ENCODE results near the gene ELP6.

Gene ELP6, protein sequence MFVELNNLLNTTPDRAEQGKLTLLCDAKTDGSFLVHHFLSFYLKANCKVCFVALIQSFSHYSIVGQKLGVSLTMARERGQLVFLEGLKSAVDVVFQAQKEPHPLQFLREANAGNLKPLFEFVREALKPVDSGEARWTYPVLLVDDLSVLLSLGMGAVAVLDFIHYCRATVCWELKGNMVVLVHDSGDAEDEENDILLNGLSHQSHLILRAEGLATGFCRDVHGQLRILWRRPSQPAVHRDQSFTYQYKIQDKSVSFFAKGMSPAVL

DNA sequence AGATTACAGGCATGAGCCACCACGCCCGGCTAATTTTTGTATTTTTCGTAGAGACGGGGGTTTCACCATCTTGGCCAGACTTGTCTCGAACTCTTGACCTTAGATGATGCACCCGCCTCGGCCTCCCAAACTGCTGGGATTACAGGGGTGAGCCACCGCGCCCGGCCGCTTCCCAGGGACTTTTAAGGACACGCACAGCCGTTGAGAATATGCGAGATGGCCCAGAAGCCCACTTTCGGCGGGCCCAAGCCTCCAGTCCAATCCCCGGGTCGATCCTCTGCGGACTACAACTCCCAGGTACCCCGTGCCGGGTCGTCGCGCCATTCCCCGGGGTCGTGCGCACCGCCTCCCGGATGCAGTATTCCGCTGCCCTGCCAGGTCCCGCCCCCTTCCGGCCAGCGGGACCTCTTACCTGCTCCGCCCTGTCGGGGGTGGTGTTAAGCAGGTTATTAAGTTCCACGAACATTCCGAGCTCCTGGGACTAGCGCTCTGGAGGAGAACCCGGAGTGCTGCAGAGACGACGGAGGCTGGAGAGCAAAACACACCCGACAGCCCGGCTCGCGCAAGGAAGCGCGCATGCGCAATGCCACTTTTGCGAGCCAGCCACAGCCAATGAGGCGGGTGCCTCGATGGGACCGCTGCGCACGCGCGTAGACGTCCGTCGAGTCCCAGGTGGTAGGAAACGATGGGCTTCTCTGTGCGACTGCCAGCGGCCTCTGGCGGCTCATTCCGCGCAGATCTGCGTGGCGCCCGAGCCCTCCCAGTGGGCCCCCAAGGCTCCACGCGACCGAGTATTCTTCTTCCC lies at the start of gene ELP6:
Gene ELP6, minus strand, starts transcription at position 588 of the 805 bp plus-strand sequence. Its CDS starts 122 bp downstream, at position 466.
- peak; percentile 91 to 92 for DNase-seq (ENCODE audit: low read depth in 2 of 2)

DNA sequence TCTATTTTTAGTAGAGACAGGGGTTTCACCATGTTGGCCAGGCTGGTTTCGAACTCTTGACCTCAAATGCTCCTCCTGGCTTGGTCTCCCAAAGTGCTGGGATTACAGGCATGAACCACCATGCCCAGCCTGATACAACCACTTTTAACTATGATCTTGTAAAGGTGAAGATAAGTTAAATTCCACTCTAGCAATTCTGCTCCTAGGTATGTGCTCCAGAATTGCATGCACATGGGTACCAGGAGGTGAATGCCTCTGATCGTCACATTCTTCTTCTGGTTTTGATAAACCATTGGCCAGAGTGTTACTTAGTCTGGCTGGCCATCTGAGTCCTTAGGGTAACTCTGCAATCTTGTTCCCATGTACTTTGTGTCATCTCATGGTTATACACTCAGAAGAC lies 42.8 kb upstream of the ELP6 start:
- no peak for DNase-seq (ENCODE audit: low read depth in 2 of 2)

DNA sequence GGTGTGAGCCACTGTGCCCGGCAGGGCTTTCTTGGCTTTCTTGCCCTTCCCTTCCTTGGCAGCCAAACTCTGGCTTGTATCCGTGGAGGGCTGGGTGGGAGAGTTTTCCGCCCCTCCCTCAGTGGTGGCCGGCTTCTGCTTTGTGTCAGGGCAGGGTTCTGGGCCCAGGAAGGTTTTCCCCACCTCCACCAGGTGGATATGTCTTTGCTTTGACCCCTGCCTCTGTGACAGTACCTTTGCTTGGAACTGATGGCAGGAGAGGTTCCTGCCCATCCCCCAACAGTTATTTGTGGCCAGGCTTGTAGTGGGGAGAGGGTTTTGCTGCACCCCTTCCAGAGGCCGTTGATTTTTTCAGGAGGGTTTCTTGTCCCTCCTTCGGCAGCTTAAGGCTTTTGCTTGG lies 40.8 kb upstream of the ELP6 start:
- no peak for DNase-seq (ENCODE audit: low read depth in 2 of 2)

DNA sequence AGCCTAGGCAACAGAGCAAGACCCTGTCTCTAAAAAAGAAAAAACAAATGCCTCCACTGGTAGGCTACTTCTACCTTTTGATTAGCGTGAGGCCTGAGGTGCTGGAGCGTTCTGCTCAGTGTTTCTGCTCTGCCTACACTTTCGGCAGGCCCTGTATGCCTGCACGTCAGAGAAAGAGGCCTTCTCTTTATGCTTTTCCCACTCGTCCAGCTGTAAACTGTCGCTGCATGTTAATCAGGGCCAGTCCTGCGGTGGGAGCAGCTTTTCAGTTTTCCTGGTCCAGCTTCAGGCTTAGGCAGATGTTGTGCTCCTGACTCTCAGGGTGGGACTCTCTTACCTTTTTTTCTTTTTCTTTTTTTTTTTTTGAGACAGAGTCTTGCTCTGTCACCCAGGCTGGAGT lies 39.9 kb upstream of the ELP6 start:
- DNase-seq (ENCODE audit: low read depth in 2 of 2): no peak

DNA sequence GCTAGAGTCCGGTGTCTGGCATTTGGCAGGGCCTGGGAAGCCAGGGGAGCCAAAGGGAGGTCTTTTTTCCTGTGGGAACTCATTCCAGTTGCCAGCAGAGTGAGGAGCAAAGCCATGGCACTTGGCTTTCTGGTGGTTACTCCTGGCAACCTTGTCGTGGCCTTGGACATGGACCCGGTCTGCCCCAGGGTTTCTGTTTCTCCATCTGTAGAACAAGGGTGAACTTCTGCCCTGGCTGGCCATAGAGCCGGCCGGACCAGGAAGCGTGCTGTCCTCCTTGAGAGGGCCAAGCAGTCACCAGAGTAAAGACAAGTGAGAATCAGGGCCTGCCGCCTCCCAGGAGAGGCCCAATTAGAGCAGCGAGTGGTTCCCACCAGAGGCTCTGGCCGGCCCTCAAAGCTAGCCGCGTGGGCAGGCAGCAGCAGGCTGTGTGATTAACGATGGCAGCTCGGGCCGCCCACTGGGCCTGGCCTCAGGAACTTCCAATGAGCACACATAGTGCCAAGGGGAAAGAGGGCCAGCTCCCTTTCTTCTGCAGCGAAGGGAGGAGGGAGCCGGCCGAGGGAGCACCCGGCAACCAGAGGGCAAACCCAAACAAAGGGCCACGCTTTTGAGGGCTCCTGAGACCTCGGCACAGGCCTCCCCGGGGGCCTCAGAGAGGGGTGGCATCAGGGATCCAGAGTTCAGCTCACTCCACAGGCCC lies 29.1 kb upstream of the ELP6 start:
- DNase-seq (ENCODE audit: low read depth in 2 of 2): no peak

DNA sequence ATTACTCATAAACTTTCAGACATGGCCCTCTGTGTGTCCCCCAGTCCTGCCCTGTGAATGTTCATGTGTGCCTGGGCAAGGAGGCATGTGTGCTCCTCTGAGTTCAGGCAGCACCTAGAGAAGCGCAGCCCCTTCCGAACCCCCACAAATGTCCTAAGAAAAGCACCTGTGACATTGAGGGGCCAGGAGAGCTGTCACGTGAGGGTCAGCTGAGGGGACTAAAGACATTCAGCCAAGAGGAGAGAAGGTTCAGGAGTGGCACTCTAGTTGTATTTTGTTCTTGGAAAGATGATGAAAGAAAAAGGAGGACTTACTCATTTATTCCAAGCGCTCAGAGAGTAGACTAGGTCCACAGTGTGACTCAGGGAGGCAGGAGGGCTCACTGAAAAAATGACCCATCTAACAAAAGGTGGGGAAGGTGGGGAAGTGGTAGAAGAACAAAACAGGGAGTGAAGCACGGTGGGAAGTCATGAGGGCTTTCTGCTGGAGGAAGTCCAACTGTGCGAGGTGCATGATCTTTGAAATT lies 28.1 kb upstream of the ELP6 start:
- no peak for DNase-seq (ENCODE audit: low read depth in 2 of 2)

DNA sequence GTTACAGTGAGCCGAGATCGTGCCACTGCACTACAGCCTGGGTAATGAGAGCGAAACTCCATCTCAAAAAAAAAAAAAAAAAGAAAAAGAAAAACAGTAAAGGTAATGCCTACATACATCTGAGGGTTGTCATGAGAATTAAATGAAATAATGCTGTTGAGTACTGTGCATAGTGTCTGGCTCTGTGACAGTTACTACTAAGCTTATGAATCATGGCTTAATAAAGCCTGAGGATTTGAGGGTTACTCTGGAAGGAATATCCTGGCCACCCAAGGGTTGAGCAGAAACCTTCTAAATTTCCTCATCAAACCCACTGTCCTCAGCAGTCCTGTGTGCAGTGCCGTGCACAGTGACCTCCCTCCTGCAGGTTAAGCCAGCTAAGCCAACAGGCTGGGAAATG lies 26.8 kb upstream of the ELP6 start:
- no peak for DNase-seq (ENCODE audit: low read depth in 2 of 2)

DNA sequence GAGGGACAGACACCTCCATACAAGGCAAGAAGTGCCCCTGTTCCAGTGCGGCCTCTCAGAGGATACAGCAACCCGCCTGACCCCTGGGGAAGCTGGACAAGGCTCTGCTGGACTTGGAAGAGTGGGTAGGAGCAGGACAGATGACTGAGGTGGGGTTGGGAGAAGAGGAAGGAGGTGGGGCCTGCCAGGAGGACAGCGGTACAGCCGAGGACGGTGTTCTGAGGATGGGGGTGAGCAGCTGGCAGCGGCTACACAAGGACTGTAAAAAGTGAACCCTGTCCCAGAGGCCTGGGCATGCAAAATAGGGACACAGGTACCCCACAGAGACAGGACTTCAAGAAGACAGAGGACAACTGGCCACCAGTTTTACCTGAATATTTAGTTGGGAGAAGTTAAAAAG lies 23.5 kb upstream of the ELP6 start:
- no peak for DNase-seq (ENCODE audit: low read depth in 2 of 2)

DNA sequence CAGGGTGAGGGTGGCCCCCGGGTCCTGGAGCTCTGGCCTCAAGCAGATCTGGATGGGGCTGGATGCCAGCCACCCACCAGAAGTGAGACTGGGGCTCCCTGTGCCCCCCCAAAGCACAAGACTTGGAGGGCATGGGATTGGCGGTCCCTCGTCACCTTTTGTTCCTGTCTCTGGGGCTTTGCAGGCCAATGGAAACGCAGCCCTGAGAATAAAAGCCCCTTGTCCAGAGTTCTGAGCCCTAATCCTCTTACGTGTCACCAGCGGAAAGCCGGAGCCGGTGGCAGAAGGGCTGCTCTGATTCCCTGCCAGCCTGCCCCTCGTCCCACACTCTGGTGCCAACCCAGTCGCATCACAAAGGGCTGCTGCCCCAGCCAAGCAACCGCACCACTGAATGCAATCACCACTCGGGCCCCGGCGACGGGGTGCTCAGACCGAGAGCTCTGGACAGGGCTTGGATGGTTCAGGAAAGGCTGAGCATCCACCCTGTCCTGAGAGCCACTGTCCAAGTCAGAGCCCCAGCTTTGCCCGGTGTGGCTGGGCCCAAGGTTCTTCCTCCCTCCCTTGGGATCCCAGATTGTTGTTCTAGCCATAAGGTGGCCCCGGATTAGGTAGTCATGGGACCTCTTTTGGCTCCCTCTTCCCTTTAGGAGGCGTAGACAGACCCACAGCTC lies 22.8 kb upstream of the ELP6 start:
- no peak for DNase-seq (ENCODE audit: low read depth in 2 of 2)

DNA sequence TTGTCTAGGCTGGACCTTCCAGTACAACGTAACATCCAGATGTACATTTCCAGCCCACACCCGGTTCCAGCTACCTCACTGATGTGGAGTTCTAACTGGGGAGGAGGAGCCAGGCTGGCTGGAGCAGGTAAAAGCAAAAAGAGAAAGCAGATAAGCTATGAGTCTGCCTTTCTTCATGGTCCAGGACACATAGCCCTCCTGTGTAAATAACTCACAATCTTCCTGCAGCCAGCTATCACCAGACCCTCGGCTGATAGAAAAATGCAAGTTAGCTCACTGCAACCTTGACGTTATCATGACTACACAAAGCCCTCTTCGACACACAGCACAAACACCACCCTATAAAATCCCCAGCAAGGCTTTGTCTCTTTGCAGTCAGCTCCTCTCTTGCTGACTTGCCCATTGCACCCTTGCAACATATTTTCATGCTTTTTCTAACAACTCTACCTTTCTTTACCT lies 20.5 kb upstream of the ELP6 start:
- DNase-seq (ENCODE audit: low read depth in 2 of 2): no peak

DNA sequence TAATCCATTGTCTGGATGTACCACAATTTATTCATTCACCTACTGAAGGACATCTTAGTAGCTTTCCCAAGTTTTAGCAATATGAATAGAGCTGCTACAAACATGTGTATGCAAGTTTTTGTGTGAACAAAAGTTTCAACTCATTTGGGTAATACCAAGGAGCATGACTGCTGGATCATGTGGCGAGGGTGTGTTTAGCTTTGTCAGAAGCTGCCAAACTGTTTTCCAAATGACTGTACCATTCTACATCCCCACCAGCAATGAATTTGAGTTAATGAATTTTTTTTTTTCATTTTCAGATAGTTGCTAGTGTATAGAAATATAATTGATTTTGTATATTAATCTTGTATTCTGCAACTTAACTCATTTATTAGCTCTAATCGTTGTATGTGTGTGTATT lies 20.0 kb upstream of the ELP6 start:
- no peak for DNase-seq (ENCODE audit: low read depth in 2 of 2)

DNA sequence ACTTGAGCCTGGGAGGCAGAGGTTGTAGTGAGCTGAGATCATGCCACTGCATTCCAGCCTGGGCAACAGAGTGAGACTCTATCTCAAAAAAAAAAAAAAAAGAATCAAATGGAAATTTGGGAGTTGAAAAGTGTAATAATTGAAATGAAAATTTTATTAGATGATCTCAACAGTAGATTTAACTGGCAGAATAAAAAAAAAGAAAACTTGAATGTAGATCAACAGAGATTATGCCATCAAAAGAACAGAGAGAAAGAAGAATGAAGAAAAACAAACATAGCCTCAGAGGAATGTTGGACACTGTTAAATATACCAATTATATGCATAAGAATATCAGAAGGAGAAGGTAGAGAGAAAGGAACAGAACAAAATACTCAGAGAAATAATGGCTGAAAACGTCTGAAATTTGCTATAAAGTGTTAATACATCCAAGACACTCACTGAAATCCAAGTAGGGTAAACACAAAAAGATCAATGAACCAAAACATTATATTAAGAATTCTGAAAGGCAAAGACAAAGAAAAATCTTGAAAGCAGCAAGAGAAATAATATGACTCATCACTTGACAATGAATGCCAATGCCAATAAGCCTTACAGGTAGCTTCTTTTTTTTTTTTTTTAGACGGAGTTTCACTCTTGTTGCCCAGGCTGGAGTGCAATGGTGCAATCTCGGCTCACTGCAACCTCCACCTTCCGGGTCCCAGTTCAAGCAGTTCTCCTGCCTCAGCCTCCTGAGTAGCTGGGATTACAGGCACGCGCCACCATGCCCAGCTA lies 14.6 kb upstream of the ELP6 start:
- DNase-seq (ENCODE audit: low read depth in 2 of 2): no peak

DNA sequence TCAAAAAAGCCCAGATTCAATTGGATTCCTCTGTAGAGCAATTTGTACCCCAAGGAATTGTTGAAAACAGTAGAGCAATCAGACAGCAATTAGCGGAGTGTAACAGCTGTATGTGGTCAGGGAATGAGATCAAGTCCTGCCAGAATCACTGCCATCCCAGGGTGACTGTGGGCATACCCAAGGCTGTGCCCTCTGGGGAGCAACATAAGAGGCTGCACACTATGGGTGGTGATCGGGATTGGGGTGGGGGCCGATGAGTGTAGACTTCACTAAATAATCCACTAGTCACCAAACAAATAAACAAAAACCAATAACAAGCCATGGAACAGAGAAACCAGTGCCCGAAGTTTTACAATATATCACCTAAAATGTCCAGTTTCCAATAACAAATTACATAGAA lies 12.1 kb upstream of the ELP6 start:
- DNase-seq (ENCODE audit: low read depth in 2 of 2): no peak

DNA sequence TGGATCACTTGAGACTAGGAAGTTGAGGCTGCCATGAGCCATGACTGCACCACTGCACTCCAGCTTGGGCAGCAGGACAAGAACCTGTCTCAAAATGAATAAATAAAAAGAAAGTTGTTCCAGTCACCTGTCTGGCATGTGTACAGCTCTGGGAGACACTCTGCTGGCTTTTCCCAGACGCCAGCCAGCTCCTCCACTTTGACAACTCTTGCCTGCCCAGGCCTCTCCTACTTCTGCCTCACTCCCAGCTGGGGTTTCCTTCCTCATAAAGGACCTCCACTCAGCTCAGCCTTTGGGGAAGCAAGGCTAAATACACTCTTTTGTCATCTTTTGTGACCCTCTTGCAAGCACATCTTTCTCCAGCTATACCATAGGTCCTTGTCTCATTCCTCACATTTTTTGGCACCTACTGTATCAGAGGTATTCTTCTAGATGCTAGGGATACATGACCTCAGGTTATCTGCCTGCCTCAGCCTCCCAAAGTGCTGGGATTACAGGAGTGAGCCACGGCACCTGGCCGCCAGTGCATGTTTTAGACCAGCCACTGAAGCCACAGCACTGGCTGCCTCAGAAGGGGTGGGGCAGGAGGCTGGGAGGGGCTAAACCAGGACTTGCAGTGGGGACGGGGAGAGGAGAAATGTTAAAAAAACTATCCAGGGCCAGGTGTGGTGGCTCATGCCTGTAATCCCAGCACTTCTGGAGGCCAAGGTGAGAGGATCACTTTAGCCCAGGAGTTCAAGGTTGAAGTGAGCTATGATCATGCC lies 10.0 kb upstream of the ELP6 start:
- DNase-seq (ENCODE audit: low read depth in 2 of 2): no peak

DNA sequence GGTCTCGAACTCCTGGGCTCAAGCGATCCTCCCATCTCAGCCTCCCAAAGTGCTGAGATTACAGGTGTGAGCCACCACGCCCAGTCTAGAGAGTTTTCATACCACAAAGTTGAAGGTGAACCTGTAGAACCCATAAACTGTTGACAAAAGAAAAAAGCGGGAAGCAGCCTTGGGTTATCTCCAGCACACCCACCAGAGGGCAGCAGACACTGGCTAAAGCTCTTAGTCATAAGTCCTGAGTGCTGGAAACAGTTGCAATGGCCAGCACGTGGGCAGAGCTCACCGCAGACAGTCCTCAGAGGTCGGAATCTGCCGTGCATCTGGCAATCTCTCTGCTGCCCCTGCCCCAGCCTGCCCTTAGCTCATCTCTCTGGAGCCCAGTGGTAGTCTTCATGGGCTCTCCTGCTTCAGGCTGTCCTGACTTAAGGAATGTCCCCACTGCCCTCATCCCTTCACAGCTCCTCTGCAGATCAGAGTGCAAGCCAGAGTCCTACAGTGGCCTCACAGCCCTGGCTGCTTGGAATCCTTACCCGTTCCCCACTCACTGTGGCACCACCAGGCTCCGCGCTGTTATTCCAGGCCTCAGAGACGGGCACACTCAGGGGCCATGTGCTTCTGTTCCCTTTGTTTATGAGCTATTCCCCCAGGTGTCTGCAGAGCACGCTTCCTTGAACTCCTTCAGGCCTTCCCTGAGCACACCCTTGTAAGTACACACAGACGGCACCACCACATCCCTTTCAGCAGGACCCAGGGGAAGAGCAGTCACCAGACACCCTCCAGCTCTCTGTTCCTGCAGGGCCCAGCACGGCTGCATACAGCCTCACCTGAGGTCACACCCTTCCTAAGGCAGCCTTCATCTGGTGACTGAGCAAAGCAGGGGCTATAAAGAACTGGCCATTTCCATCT lies 8.8 kb upstream of the ELP6 start:
- peak; percentile 42 to 51 for DNase-seq (ENCODE audit: low read depth in 2 of 2)

DNA sequence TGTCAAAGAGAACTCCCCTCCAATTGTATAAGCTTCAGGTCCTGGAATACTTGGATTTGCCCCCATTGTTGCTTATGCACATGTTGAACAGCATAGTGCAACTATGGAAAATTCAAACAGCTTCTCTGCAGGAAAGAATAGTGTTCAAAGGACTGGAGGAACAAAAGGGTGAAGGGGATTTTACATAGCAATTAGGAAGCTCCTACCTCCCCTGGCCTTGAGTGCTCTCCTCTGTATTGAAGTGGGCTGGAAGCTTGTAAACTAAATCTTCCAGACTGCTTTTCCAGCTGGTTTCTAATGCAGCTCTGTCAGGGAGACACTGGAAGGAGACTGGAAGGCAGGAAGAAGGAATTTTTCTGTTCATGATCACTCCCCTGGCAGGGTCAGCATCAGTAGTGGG lies 7.2 kb upstream of the ELP6 start:
- DNase-seq (ENCODE audit: low read depth in 2 of 2): no peak

DNA sequence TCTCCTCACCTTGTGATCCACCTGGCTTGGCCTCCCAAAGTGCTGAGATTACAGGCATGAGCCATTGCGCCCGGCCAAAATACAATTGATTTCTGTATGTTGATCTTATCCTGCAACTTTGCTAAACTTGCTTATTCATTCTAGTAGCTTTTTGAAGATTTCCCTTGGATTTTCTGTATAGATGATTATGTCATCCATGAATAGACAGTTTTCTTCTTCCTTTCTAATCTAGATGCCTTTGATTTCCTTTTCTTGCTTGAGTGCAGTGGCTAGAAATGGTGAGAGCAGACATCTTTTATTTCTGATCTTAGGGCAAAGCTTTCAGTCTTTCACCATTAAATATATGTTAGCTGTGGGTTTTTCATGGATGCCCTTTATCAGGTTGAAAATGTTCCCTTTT lies 4.4 kb upstream of the ELP6 start:
- DNase-seq (ENCODE audit: low read depth in 2 of 2): no peak

DNA sequence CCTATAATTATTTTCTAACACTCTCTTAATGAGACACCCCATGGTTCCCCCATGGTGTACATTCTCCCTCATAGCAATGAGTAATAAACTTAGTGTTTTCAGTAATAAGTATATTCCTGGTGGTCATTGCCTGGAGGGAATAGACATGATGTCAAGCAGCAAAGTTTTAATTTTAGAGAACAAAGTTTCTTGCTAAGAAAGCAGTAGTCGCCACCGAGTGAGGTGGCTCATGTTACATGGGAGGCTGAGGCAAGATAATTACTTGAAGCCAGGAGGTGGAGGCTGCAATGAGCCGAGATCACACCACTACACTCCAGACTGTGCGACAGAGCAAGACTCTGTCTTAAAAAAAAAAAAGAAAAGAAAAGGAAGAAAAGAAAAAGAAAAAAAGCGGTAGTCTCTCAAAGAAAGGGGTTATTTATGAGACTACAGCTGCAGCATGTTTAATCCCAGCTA lies 2.4 kb upstream of the ELP6 start:
- no peak for DNase-seq (ENCODE audit: low read depth in 2 of 2)

DNA sequence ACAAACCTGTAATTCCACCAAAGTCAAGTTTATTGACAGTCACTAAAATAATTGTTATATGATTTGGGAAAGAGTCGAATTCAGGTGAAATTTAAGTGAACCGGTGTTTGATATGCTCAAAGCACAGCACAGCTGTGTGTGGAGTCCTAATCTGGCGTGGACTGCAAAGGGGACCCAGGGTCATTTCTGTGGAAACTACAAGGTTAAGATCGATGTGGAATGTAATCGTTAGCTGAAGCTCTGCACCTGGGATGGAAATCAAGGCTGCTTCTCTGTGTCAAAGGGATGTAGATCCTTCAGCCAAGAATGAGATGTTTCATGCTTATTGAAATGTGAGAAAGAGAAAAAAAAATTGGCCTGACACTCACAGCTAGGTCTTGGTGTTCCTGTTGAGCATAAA lies 1.6 kb upstream of the ELP6 start:
- DNase-seq (ENCODE audit: low read depth in 2 of 2): no peak

All from stimulated activated CD8-positive, alpha-beta memory T cell treated with anti-CD3 and anti-CD28 coated beads, Interleukin-7, amount 100 ng/mL, for 1 hour (primary cell).